Thoracic aorta (tissue), 2 donors: ENCODE measurements around the gene ZDHHC3. TPM values are rescaled to one million over a fixed set of nuclear protein-coding genes. Genes with fewer than 3 reads are reported as not detected.

Experiments
- ATAC-seq: fragments of 150-250 bp; one replicate; pipeline ENCODE4 v1.8.0; 2017; ENCODE audit warnings: low read depth; ENCODE audit not compliant: insufficient number of reproducible peaks, low FRiP score
- DNase-seq: peaks from one replicate; pipeline ENCODE4 v3.0.0-alpha.2; 2020; ENCODE audit warnings: low spot score
- H3K27ac ChIP-seq, 2 donors: fragments of 200-600 bp; sonication (generic); 1 replicate in 1 of 2; 2 replicates in 1 of 2; pipeline ENCODE4 v1.5.1; 2016; ENCODE audit warnings: mild to moderate bottlenecking in 2 of 2, moderate library complexity in 2 of 2
- H3K27me3 ChIP-seq: fragments of 200-600 bp; sonication (generic); replicated peaks from 2 replicates; pipeline ENCODE4 v1.6.0; 2016; ENCODE audit warnings: mild to moderate bottlenecking; ENCODE audit not compliant: insufficient read depth
- H3K36me3 ChIP-seq: fragments of 200-600 bp; sonication (generic); one replicate; pipeline ENCODE4 v1.5.1; 2016
- H3K4me1 ChIP-seq, 2 donors: fragments of 200-600 bp; sonication (generic); 1 replicate in 1 of 2; 2 replicates in 1 of 2; pipeline versions ENCODE4 v1.5.1 to v1.6.0; 2016; ENCODE audit warnings: low read depth in 2 of 2, mild to moderate bottlenecking in 1 of 2; ENCODE audit not compliant: control insufficient read depth in 1 of 2
- H3K4me3 ChIP-seq: fragments of 200-600 bp; sonication (generic); 2 replicates; pipeline ENCODE4 v1.5.1; 2016; ENCODE audit warnings: mild to moderate bottlenecking
- H3K9me3 ChIP-seq: fragments of 200-600 bp; sonication (generic); 2 replicates; pipeline ENCODE4 v1.5.1; 2016
- CTCF ChIP-seq: fragments of 200-600 bp; sonication (generic); IDR thresholded peaks from one replicate; pipeline ENCODE4 v1.5.1; 2019; ENCODE audit warnings: antibody characterized with exemption
- total RNA-seq, 2 donors: library from RNA; depleted of rRNA; stranded (reverse); fragments of >200 nt; gene quantifications; one replicate each; pipeline versions ENCODE4 v1.1.0 to v1.2.3, GENCODE V29; 2016

The ZDHHC3 gene
- total RNA-seq, 2 donors from 2014 or later = 70.8 to 72.3 TPM

- Histone ChIP-seq H3K9me3 (no peaks in the 10 kb centered on the region), H3K4me3 (no peak overlapping the region), H3K27me3 (no peaks in the 10 kb centered on the region), H3K36me3 (peaks cover 37% of the 10 kb centered on the region), H3K27ac (no peak overlapping the region), H3K4me1 (peaks cover 8 to 12% of the 10 kb centered on the region in 2 donors)
- no peak for TF ChIP-seq CTCF
- DNase-seq (no peak), ATAC-seq (no peak)
Observed at GRCh38 chr3:44999782-45000181, 23.8 kb upstream of the ZDHHC3 start.

GRCh38 chr3:44996556-44996969 lies 20.6 kb upstream of the ZDHHC3 start:
- H3K9me3 ChIP-seq = no peaks in the 10 kb centered on the region
- no peak for DNase-seq
- no peak overlapping the region for H3K27ac ChIP-seq
- H3K27me3 ChIP-seq = no peaks in the 10 kb centered on the region
- TF ChIP-seq CTCF = no peak
- peaks cover 20% of the 10 kb centered on the region for H3K36me3 ChIP-seq
- H3K4me3 ChIP-seq = no peak overlapping the region
- ATAC-seq = no peak
- peaks cover 8 to 12% of the 10 kb centered on the region in 2 donors for H3K4me1 ChIP-seq

GRCh38 chr3:44995142-44995770 lies 19.3 kb upstream of the ZDHHC3 start:
- ATAC-seq (no peak), DNase-seq (no peak)
- Histone ChIP-seq H3K4me3 (no peak overlapping the region), H3K9me3 (no peaks in the 10 kb centered on the region), H3K27ac (no peak overlapping the region), H3K27me3 (no peaks in the 10 kb centered on the region), H3K36me3 (peaks cover 14% of the 10 kb centered on the region), H3K4me1 (peaks cover 8 to 12% of the 10 kb centered on the region in 2 donors)
- TF ChIP-seq CTCF = no peak

GRCh38 chr3:44993471-44994205 lies 17.7 kb upstream of the ZDHHC3 start:
- no peaks in the 10 kb centered on the region for H3K27me3 ChIP-seq
- no peaks in the 10 kb centered on the region for H3K9me3 ChIP-seq
- H3K4me3 ChIP-seq = no peak overlapping the region
- DNase-seq = no peak
- no peak overlapping the region for H3K27ac ChIP-seq
- H3K4me1 ChIP-seq = peaks cover 8 to 12% of the 10 kb centered on the region in 2 donors
- no peak for TF ChIP-seq CTCF
- H3K36me3 ChIP-seq = peaks cover 4% of the 10 kb centered on the region
- no peak for ATAC-seq

GRCh38 chr3:44992555-44993470 lies 16.8 kb upstream of the ZDHHC3 start:
- Histone ChIP-seq H3K4me1 (peaks cover 8 to 12% of the 10 kb centered on the region in 2 donors), H3K36me3 (peaks cover 4% of the 10 kb centered on the region), H3K27ac (no peak overlapping the region), H3K9me3 (no peaks in the 10 kb centered on the region), H3K27me3 (no peaks in the 10 kb centered on the region), H3K4me3 (no peak overlapping the region)
- ATAC-seq = no peak
- no peak for DNase-seq
- peak; percentile 57 for TF ChIP-seq CTCF
